HEK293 (cell line): ENCODE measurements around the gene RUFY1.

ENCODE experiments used
- CTCF ChIA-PET: fragments of 350-600 bp; formaldehyde crosslinking; extraction: SDS; loops from one replicate; lab custom pipeline; 2021; ENCODE audit warnings: antibody characterized with exemption; lab: Yijun Ruan, JAX
- POLR2A ChIA-PET: fragments of 300-600 bp; formaldehyde crosslinking; extraction: SDS; loops from one replicate; lab custom pipeline; 2020; ENCODE audit warnings: antibody characterized with exemption, inconsistent platforms; lab: Yijun Ruan, JAX
- H3K27ac ChIP-seq: fragments of 200-500 bp; sonication (Bioruptor generic); 2 replicates; pipeline ENCODE4 v1.5.1; 2014; ENCODE audit warnings: low read depth, low read length, control low read depth, inconsistent platforms; ENCODE audit errors: extremely low read depth
- H3K36me3 ChIP-seq, 2 experiments: fragments of 200-500 bp in 1 of 2; sonication (Bioruptor generic) in 1 of 2; 1 replicate in 1 of 2; 2 replicates in 1 of 2; pipeline ENCODE4 v1.5.1; 2014 to 2017; ENCODE audit warnings: inconsistent platforms in 2 of 2, low read length in 2 of 2; ENCODE audit not compliant: control insufficient read depth in 2 of 2, insufficient read depth in 1 of 2
- H3K4me1 ChIP-seq: fragments of 200-500 bp; sonication (Bioruptor generic); 2 replicates; pipeline ENCODE4 v1.5.1; 2014; ENCODE audit warnings: mild to moderate bottlenecking, low read length, inconsistent platforms; ENCODE audit not compliant: control insufficient read depth, insufficient read depth
- H3K4me3 ChIP-seq: 2 replicates; pipeline ENCODE4 v1.5.1; 2011; ENCODE audit warnings: low read depth, mild to moderate bottlenecking, control low read depth, low read length, moderate library complexity
- H3K9me3 ChIP-seq: fragments of 200-500 bp; sonication (Bioruptor generic); 2 replicates; pipeline ENCODE4 v1.5.1; 2014; ENCODE audit warnings: low read depth, low read length, inconsistent platforms; ENCODE audit not compliant: control insufficient read depth, insufficient read depth
- IKZF3 ChIP-seq: fragments of 450-650 bp; IDR thresholded peaks from 2 replicates; pipeline ENCODE4 v1.5.0; 2018; ENCODE audit warnings: missing biosample characterization, mild to moderate bottlenecking, missing genetic modification characterization, moderate library complexity
- KLF7 ChIP-seq: fragments of 450-650 bp; formaldehyde crosslinking; IDR thresholded peaks from 2 replicates; pipeline ENCODE4 v1.5.1; 2016; ENCODE audit warnings: missing biosample characterization, missing genetic modification characterization, borderline replicate concordance
- KLF8 ChIP-seq: fragments of 450-650 bp; formaldehyde crosslinking; IDR thresholded peaks from 2 replicates; pipeline ENCODE4 v1.5.1; 2016; ENCODE audit warnings: missing biosample characterization, missing genetic modification characterization
- OSR2 ChIP-seq: fragments of 450-650 bp; formaldehyde crosslinking; IDR thresholded peaks from 2 replicates; pipeline ENCODE4 v1.5.1; 2016; ENCODE audit warnings: missing biosample characterization, missing genetic modification characterization
- PATZ1 ChIP-seq: fragments of 450-650 bp; formaldehyde crosslinking; IDR thresholded peaks from 2 replicates; pipeline ENCODE4 v1.5.1; 2016; ENCODE audit warnings: missing biosample characterization, missing genetic modification characterization
- PRDM4 ChIP-seq: fragments of 450-650 bp; formaldehyde crosslinking; IDR thresholded peaks from 2 replicates; pipeline ENCODE4 v1.5.1; 2017; ENCODE audit warnings: missing biosample characterization, missing genetic modification characterization
- ZBTB20 ChIP-seq: fragments of 450-650 bp; formaldehyde crosslinking; IDR thresholded peaks from 2 replicates; pipeline ENCODE4 v1.5.1; 2016; ENCODE audit warnings: missing biosample characterization, missing genetic modification characterization
- ZBTB44 ChIP-seq: fragments of 450-650 bp; IDR thresholded peaks from 2 replicates; pipeline ENCODE4 v1.5.1; 2018; ENCODE audit warnings: missing biosample characterization, mild to moderate bottlenecking, missing genetic modification characterization
- ZNF138 ChIP-seq: fragments of 450-650 bp; formaldehyde crosslinking; IDR thresholded peaks from 2 replicates; pipeline ENCODE4 v1.5.1; 2016; ENCODE audit warnings: missing biosample characterization, missing genetic modification characterization, borderline replicate concordance
- ZNF266 ChIP-seq: fragments of 450-650 bp; formaldehyde crosslinking; IDR thresholded peaks from 2 replicates; pipeline ENCODE4 v1.5.1; 2016; ENCODE audit warnings: missing biosample characterization, missing genetic modification characterization, low read depth
- ZNF362 ChIP-seq: fragments of 450-650 bp; formaldehyde crosslinking; IDR thresholded peaks from 2 replicates; pipeline ENCODE4 v1.5.1; 2016; ENCODE audit warnings: missing biosample characterization, missing genetic modification characterization
- ZNF473 ChIP-seq: fragments of 450-650 bp; formaldehyde crosslinking; IDR thresholded peaks from 2 replicates; pipeline ENCODE4 v1.5.1; 2017; ENCODE audit warnings: missing biosample characterization, missing genetic modification characterization
- ZNF521 ChIP-seq: fragments of 450-650 bp; formaldehyde crosslinking; IDR thresholded peaks from 2 replicates; pipeline ENCODE4 v1.5.1; 2017; ENCODE audit warnings: missing biosample characterization, mild to moderate bottlenecking, missing genetic modification characterization
- ZNF544 ChIP-seq: fragments of 450-650 bp; formaldehyde crosslinking; IDR thresholded peaks from 2 replicates; pipeline ENCODE4 v1.5.0; 2017; ENCODE audit warnings: missing biosample characterization, missing genetic modification characterization
- ZNF600 ChIP-seq: fragments of 450-650 bp; formaldehyde crosslinking; IDR thresholded peaks from 2 replicates; pipeline ENCODE4 v1.5.1; 2016; ENCODE audit warnings: missing biosample characterization, missing genetic modification characterization
- ZNF660 ChIP-seq: fragments of 450-650 bp; IDR thresholded peaks from 2 replicates; pipeline ENCODE4 v1.5.1; 2018; ENCODE audit warnings: missing biosample characterization, mild to moderate bottlenecking, missing genetic modification characterization
- ZNF791 ChIP-seq: fragments of 450-650 bp; formaldehyde crosslinking; IDR thresholded peaks from 2 replicates; pipeline ENCODE4 v1.5.1; 2016; ENCODE audit warnings: missing biosample characterization, missing genetic modification characterization
- ZNF837 ChIP-seq: fragments of 450-650 bp; formaldehyde crosslinking; IDR thresholded peaks from 2 replicates; pipeline ENCODE4 v1.5.1; 2016; ENCODE audit warnings: missing biosample characterization, missing genetic modification characterization
- TF ChIP-seq, protein P1 (sequence below): fragments of 450-650 bp; formaldehyde crosslinking; IDR thresholded peaks from 2 replicates; pipeline ENCODE4 v1.5.1; 2016; ENCODE audit warnings: missing biosample characterization, missing genetic modification characterization

RUFY1 gene

GRCh38 chr5:179613460-179614071, 63.2 kb downstream of the RUFY1 start:
- Histone ChIP-seq H3K9me3 (no peaks in the 10 kb centered on the region), H3K4me1 (no peaks in the 10 kb centered on the region), H3K36me3 (peaks cover 62 to 93% of the 10 kb centered on the region in 2 experiments), H3K4me3 (no peak overlapping the region), H3K27ac (no peak overlapping the region)
- ChIA-PET POLR2A (interaction anchor here (0.8 to 6.2 kb wide), 4 partner anchors 10 to 63 kb away, joined by 3 to 94 read pairs (median 4); partner anchors contain the start of genes HNRNPH1 and RUFY1), CTCF (interaction anchor here (0.6 to 1.6 kb wide), 5 partner anchors 9 to 72 kb away, joined by 3 to 4 read pairs (median 3); partner anchors contain the start of gene HNRNPH1)
- no peak for TF ChIP-seq ZNF544 (tag by site-specific recombination)
- TF ChIP-seq KLF8 (tag by site-specific recombination): 0 out of 2 replicates have a peak, but pooled peaks have one; percentile 20
- TF ChIP-seq ZNF266: no peak
- TF ChIP-seq ZNF362 (tag by site-specific recombination): peak; percentile 33; the same call in 1 of the 2 replicates
- no peak for TF ChIP-seq ZNF791
- peak; percentile 65; the same call in 1 of the 2 replicates for TF ChIP-seq ZNF600 (tag by site-specific recombination)
- TF ChIP-seq PRDM4 (tag by site-specific recombination): 0 out of 2 replicates have a peak, but pooled peaks have one; percentile 10
- TF ChIP-seq ZNF837: no peak
- TF ChIP-seq IKZF3 (tag by site-specific recombination): no peak
- no peak for TF ChIP-seq KLF7 (tag by site-specific recombination)
- TF ChIP-seq PATZ1: peak; percentile 32; the same call in 1 of the 2 replicates
- peak; percentile 98 for TF ChIP-seq ZBTB44 (tag by site-specific recombination)

DNA sequence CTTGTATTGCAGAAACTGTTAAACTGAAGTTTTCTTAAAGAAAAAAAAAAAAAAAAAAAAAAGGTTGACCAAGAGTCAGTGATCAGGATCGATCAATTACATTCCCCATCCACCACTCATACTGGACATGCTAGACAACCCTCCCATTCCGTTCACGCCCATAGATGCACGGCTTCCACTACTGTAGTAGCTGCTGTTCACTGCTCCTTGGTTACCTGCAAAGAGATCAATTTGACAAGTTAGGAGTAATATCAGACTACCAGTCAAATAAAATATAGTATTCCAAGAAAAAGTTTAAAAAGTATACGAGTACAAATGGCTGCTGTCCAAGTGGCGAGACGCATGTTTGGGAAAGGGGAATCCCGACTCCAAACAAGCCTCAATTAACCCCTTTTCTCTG, 64.4 kb downstream of the RUFY1 start:
- no peak overlapping the region for H3K27ac ChIP-seq
- no peaks in the 10 kb centered on the region for H3K4me1 ChIP-seq
- peaks cover 74 to 97% of the 10 kb centered on the region in 2 experiments for H3K36me3 ChIP-seq
- no peak overlapping the region for H3K4me3 ChIP-seq
- CTCF ChIA-PET: interaction anchor here (1.1 to 1.3 kb wide), 2 partner anchors 9 to 19 kb away, joined by 3 read pairs; partner anchors contain the start of gene HNRNPH1
- H3K9me3 ChIP-seq: no peaks in the 10 kb centered on the region
- TF ChIP-seq ZNF521 (tag by site-specific recombination) (no peak), ZBTB20 (tag by site-specific recombination) (no peak), ZNF660 (tag by site-specific recombination) (no peak), ZNF473 (no peak), ZNF138 (tag by site-specific recombination) (no peak), OSR2 (tag by site-specific recombination) (peak; percentile 73)
- TF ChIP-seq, protein P1, sequence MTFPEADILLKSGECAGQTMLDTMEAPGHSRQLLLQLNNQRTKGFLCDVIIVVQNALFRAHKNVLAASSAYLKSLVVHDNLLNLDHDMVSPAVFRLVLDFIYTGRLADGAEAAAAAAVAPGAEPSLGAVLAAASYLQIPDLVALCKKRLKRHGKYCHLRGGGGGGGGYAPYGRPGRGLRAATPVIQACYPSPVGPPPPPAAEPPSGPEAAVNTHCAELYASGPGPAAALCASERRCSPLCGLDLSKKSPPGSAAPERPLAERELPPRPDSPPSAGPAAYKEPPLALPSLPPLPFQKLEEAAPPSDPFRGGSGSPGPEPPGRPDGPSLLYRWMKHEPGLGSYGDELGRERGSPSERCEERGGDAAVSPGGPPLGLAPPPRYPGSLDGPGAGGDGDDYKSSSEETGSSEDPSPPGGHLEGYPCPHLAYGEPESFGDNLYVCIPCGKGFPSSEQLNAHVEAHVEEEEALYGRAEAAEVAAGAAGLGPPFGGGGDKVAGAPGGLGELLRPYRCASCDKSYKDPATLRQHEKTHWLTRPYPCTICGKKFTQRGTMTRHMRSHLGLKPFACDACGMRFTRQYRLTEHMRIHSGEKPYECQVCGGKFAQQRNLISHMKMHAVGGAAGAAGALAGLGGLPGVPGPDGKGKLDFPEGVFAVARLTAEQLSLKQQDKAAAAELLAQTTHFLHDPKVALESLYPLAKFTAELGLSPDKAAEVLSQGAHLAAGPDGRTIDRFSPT (tag by site-specific recombination): no peak
- TF ChIP-seq, all 188 proteins: peak for 1
- POLR2A ChIA-PET: interaction anchor here (6.2 kb wide), 1 partner anchor 8 kb away, joined by 94 read pairs; the partner anchor contains the start of gene HNRNPH1
